Bone marrow (tissue), 2 donors: ENCODE data around the gene NOTO.

Experiments used
- DNase-seq, 2 donors: peaks; one replicate each; lab custom pipeline; 2025; lab: John Stamatoyannopoulos, UW

The NOTO gene

GRCh38 chr2:73257425-73258125, 55.2 kb downstream of the NOTO start:
- DNase-seq, result no peak

GRCh38 chr2:73258186-73258912, 56.0 kb downstream of the NOTO start:
- no peak for DNase-seq

DNA sequence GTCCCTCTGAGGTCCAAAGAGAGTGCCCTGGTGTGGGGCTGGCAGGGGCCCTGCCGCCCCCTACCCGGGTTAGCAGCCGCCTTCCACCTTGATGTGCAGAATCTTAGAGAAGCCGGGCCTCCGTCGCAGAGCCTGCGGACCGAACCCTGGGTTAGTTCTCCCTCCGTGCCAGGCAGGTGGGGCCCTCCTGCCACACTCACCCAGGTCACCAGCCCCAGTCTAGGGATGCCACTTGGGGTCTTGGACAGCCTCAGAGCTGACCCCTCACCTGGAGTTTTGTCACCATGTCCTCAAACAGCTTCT, 56.5 kb downstream of the NOTO start:
- no peak for DNase-seq

DNA sequence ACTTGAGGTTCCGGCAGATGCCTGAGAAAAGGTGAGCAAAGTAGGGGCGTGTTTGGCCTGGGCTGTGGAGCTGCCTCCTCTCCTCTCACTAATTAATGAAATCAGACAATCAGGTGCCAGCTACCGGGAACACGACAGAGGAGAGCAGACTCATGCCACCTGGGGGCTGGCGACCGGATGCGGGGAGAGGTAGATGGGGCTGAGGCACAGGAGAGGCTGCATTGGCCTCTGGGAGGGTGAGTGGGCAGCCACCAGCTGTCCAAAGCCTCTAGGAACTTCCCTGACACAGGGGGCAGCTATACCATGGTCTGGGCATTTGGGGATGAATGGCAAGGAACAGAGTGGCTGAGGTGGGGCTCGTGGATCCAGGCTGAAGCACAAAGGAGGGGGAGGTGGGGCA, 56.9 kb downstream of the NOTO start:
- no peak for DNase-seq

- no peak for DNase-seq
These were observed 57.4 kb downstream of the NOTO start for GRCh38 chr2:73259704-73260337.

DNA sequence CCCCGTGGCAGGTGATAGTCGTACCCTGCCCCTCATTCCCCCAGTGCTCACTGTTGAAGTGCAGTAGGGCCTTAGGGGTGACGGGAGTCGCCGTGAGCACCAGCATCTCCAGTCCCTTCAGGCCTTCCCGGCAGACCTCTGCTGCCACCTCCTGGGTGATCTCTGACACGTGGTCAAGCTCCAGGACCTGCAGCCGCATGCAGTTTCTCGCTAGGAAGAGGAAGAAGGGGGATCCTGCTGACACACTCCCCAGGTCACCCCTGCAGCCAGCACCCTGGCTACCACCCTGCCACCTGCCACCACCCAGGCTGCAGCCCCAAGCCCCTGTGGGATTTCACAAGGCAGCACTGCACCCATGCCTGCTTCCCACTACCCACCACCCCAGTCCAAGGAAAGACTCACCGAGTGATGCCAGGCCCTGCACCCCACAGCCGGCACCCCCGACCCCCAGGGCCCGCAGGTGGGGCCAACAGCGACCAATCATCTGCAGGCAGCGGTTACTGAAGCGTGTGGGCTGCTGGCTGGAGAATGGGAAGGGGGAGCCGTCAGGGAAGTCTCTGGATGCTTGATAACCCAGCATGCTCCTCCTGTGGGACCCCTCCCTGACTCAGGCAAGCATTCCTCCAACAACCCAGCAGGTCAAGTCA, 58.1 kb downstream of the NOTO start:
- no peak for DNase-seq
